ENCODE results near the gene CCL14. TPM values are rescaled to one million over a fixed set of nuclear protein-coding genes. Genes with fewer than 3 reads are reported as not detected.

The CCL14 gene
- total and polyA plus RNA-seq, 9 of the 15 experiments (the other 6 are each of a cell fraction or from before 2014, with no cell fraction given): not detected

GRCh38 chr17:36030956-36031355, 44.4 kb upstream of the CCL14 start:
- H3K9me3 ChIP-seq (replicated peaks; ENCODE audit: control insufficient read depth, insufficient read depth, low read depth, low read length): no peaks in the 10 kb centered on the region
- peaks cover 3 to 5% of the 10 kb centered on the region in 2 experiments; a peak in 3 of 5 replicates for H3K27me3 ChIP-seq (ENCODE audit: control insufficient read depth in 2 of 2, insufficient read depth in 2 of 2, low read length in 2 of 2)
- FAIRE-seq (no peak), DNase-seq (ENCODE audit: extremely low read depth in 1 of 4, low spot score in 3 of 4) (no peak), ATAC-seq (no peak)
- CTCF ChIA-PET (ENCODE audit: low intra/inter-chr PET ratio): no interaction called here
- no peaks in the 10 kb centered on the region for H3K36me3 ChIP-seq (ENCODE audit: control insufficient read depth, insufficient read depth, low read length)
- no peak overlapping the region for H2AFZ ChIP-seq (ENCODE audit: low read depth, low read length)
- POLR2A ChIA-PET: no interaction called here
- 0% methylated on average over 1 of the region's 1 CpG for WGBS (ENCODE audit: insufficient coverage, low coverage, missing lambda C conversion rate)
- no peak overlapping the region for H3K4me3 ChIP-seq
- H3K4me1 ChIP-seq (replicated peaks in 1 of 2; ENCODE audit: control insufficient read depth in 2 of 2, insufficient read depth in 2 of 2, low read length in 2 of 2): no peaks in the 10 kb centered on the region
- no peak overlapping the region for H3K9ac ChIP-seq (ENCODE audit: insufficient read depth in 1 of 2, low read depth in 2 of 2, low read length in 2 of 2)
- BruUV-seq (replicated peaks): no TSS peak
- intact Hi-C loops (cut with micrococcal nuclease) (no loop called here), in situ Hi-C loops (cut with MboI) (no loop called here)
- TF ChIP-seq THRAP3 (IDR thresholded peaks at IDR 0.05; ENCODE audit: borderline replicate concordance) (no peak), MCM2 (IDR thresholded peaks at IDR 0.05; ENCODE audit: low read depth) (no peak), ZNF639 (CRISPR knock-in tag; conservative IDR thresholded peaks at IDR 0.05 in 1 of 2, IDR thresholded peaks at IDR 0.05 in 1 of 2) (no peak), TRIM28 (IDR thresholded peaks at IDR 0.05) (no peak), CCAR2 (IDR thresholded peaks at IDR 0.05; ENCODE audit: low read depth, low read length) (no peak), NCOA2 (IDR thresholded peaks at IDR 0.05; ENCODE audit: partially characterized antibody in 2 of 2) (no peak), ZBTB9 (CRISPR knock-in tag; IDR thresholded peaks at IDR 0.05) (no peak), EGR1 (conservative IDR thresholded peaks at IDR 0.05) (no peak), SNIP1 (IDR thresholded peaks at IDR 0.05; ENCODE audit: low read depth) (no peak), ZNF778 (CRISPR knock-in tag; IDR thresholded peaks at IDR 0.05) (no peak), ZNF740 (CRISPR knock-in tag; IDR thresholded peaks at IDR 0.05) (no peak), ZNF740 (tag; IDR thresholded peaks at IDR 0.05) (no peak), RBM34 (IDR thresholded peaks at IDR 0.05; ENCODE audit: borderline replicate concordance, insufficient read depth, low read length) (no peak), TBP (optimal IDR thresholded peaks at IDR 0.05; ENCODE audit: low read depth, low read length) (no peak)
- H4K20me1 ChIP-seq (replicated peaks; ENCODE audit: control insufficient read depth, insufficient read depth, low read length): no peaks in the 10 kb centered on the region
- no peaks in the 10 kb centered on the region for H3K79me2 ChIP-seq (ENCODE audit: control insufficient read depth, insufficient read depth, low read length)
- no peak overlapping the region for H3K4me2 ChIP-seq (ENCODE audit: insufficient read depth, low read length)
- no peak overlapping the region for H3K27ac ChIP-seq (ENCODE audit: extremely low read depth, low read depth, low read length)
- no peaks in the 10 kb centered on the region for H3K9me1 ChIP-seq (ENCODE audit: control insufficient read depth, insufficient read depth, low read length)

Measured in K562 (cell line).